ENCODE data around the gene SMAD2. TPM values are rescaled to one million over a fixed set of nuclear protein-coding genes. Genes with fewer than 3 reads are reported as not detected.

Gene SMAD2
- total RNA-seq, 2 experiments from 2014 or later = 40.4 to 81.1 TPM

DNA sequence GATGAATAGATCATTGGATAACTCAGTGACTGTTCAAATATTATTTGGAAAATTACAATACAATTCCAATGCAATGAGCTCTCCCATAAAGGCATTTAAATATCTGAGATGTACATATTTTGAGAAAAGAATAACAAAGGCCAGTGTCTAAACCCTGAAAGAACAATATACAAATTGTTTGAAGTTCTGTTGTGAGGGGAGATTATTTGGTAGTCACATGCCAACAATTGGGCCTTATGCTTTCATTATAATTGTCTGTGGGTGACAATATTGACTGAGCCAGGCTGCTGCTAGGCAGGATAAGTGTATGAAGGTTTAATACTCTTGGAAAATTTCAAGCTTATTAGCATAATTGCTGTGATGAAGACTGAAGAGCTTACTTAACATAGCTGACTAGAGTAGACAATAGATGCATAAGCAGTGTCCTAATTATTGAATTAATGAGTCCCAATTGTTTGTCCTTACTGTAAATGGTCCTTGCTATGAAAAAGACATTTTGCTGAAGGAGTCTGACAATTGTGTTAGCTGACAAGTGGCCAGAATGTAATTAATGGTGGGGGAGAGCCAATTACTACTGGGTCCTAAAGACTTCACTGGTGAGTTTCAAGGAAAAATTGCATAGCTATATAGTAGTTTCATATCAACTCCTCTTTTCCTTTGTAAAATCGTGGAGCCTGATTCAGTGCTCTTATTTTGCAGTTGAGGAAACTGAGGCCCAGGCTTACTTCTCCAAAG is 5.0 kb upstream of the SMAD2 start:
- Histone ChIP-seq H2AFZ (ENCODE audit: low read length) (no peak overlapping the region), H3K4me2 (ENCODE audit: low read length) (no peak overlapping the region), H3K36me3 (ENCODE audit: insufficient read depth, low read length) (no peaks in the 10 kb centered on the region), H3K79me2 (ENCODE audit: insufficient read depth, low read depth, low read length) (no peaks in the 10 kb centered on the region), H3K9me3 (ENCODE audit: low read length) (no peaks in the 10 kb centered on the region), H3K4me3 (ENCODE audit: low read depth, low read length, poor library complexity, severe bottlenecking) (no peak overlapping the region), H4K20me1 (ENCODE audit: insufficient read depth, low read length) (no peaks in the 10 kb centered on the region), H3K27ac (ENCODE audit: low read depth, low read length, poor library complexity, severe bottlenecking) (no peak overlapping the region), H3K4me1 (ENCODE audit: insufficient read depth, low read length, poor library complexity, severe bottlenecking) (peaks cover 10% of the 10 kb centered on the region), H3K9me2 (ENCODE audit: insufficient read depth, low read length) (no peaks in the 10 kb centered on the region)
- no peak for TF ChIP-seq CTCF (conservative IDR thresholded peaks at IDR 0.05; ENCODE audit: low read length)
- TF ChIP-seq EZH2phosphoT487 (IDR thresholded peaks at IDR 0.05; ENCODE audit: borderline replicate concordance, low read depth, low read length) = no peak
- DNase-seq (ENCODE audit: low spot score) = no peak
- POLR2A ChIA-PET = interaction anchor here (0.6 kb wide), 1 partner anchor 125 kb away, joined by 3 read pairs; no protein-coding TSS in a partner anchor
- BruUV-seq (replicated peaks) = no TSS peak
- intact Hi-C loops (cut with micrococcal nuclease; ENCODE audit: unreplicated experiment) = no loop called here
- CTCF ChIA-PET (ENCODE audit: unreplicated experiment) = no interaction called here

DNA sequence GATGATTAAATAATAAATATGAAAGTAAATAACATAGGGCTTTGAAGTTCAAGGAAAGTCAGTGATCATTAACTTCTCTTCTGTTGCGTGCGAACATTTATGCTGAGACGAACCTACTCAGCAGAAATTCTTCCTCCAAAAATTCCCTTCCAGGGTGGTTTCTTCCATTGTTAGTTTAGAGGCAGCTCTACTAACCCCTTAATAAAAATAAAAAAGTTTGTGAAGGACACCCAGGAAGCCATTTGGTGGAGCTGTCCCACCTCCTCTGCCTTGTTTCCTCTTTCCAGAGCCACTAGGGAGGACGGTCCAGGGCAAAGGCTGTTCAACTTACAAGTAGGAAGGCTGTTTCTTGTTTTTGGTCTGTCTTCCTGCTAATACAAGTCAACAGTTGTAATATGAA is 2.1 kb upstream of the SMAD2 start:
- CTCF ChIA-PET (ENCODE audit: unreplicated experiment) = no interaction called here
- H3K4me2 ChIP-seq (ENCODE audit: low read length) = peak overlapping the region; percentile 78

More for the DNA sequence above, 2.1 kb upstream of the SMAD2 start:
- intact Hi-C loops (cut with micrococcal nuclease; ENCODE audit: unreplicated experiment) = loop anchor here (5.0 kb wide), 2 partner anchors 45 to 250 kb away; no protein-coding TSS in a partner anchor
- no TSS peak for BruUV-seq (replicated peaks)
- TF ChIP-seq EZH2phosphoT487 (IDR thresholded peaks at IDR 0.05; ENCODE audit: borderline replicate concordance, low read depth, low read length) (no peak), CTCF (conservative IDR thresholded peaks at IDR 0.05; ENCODE audit: low read length) (no peak)
- Histone ChIP-seq H3K79me2 (ENCODE audit: insufficient read depth, low read depth, low read length) (peaks cover 25% of the 10 kb centered on the region), H3K4me3 (ENCODE audit: low read depth, low read length, poor library complexity, severe bottlenecking) (no peak overlapping the region), H3K4me1 (ENCODE audit: insufficient read depth, low read length, poor library complexity, severe bottlenecking) (peaks cover 18% of the 10 kb centered on the region), H3K9me2 (ENCODE audit: insufficient read depth, low read length) (no peaks in the 10 kb centered on the region), H3K36me3 (ENCODE audit: insufficient read depth, low read length) (no peaks in the 10 kb centered on the region), H4K20me1 (ENCODE audit: insufficient read depth, low read length) (peaks cover 16% of the 10 kb centered on the region; the same call in 1 of the 2 replicates), H3K9me3 (ENCODE audit: low read length) (no peaks in the 10 kb centered on the region), H3K27ac (ENCODE audit: low read depth, low read length, poor library complexity, severe bottlenecking) (no peak overlapping the region), H2AFZ (ENCODE audit: low read length) (no peak overlapping the region; the same call in 1 of the 2 replicates)
- no peak for DNase-seq (ENCODE audit: low spot score)
- POLR2A ChIA-PET = no interaction called here
